SK-N-SH (cell line): ENCODE measurements around the gene SCUBE3. TPM values are rescaled to one million over a fixed set of nuclear protein-coding genes. Genes with fewer than 3 reads are reported as not detected.

Experiments
- CTCF ChIA-PET: fragments of 300-600, 350-600 bp; formaldehyde crosslinking; extraction: SDS; loops from one replicate; lab custom pipeline; 2021; lab: Yijun Ruan, JAX
- POLR2A ChIA-PET: fragments of 350-600 bp; sonication (Branson Sonifier 250); formaldehyde crosslinking; extraction: SDS; loops from one replicate; lab custom pipeline; 2020; ENCODE audit warnings: antibody characterized with exemption, inconsistent platforms; lab: Yijun Ruan, JAX
- DNase-seq: peaks from one replicate; pipeline ENCODE4 v3.0.0; 2012
- H2AFZ ChIP-seq: fragments of 200-600 bp; sonication (generic); 2 replicates; pipeline ENCODE4 v1.8.1; 2016; ENCODE audit warnings: antibody characterized with exemption, mild to moderate bottlenecking, low read depth
- H3F3A ChIP-seq: fragments of 200-600 bp; sonication (generic); replicated peaks from 2 replicates; pipeline ENCODE3; 2016; ENCODE audit warnings: antibody characterized with exemption, mild to moderate bottlenecking; ENCODE audit not compliant: insufficient read depth
- H3K27ac ChIP-seq, 2 experiments: fragments of 200-500 bp in 1 of 2; fragments of 200-600 bp in 1 of 2; sonication (Bioruptor generic) in 1 of 2; sonication (generic), shearing (Covaris generic) in 1 of 2; 2 replicates each; pipeline versions ENCODE4 v1.5.1 to v1.6.1; 2014 to 2016; ENCODE audit warnings: low read depth in 2 of 2, inconsistent platforms in 1 of 2, low read length in 1 of 2, mild to moderate bottlenecking in 1 of 2, mixed read lengths in 1 of 2
- H3K27me3 ChIP-seq: fragments of 200-600 bp; sonication (generic), shearing (Covaris generic); 2 replicates; pipeline ENCODE4 v1.6.1; 2016; ENCODE audit warnings: mixed run types; ENCODE audit not compliant: insufficient read depth
- H3K36me3 ChIP-seq, 2 experiments: fragments of 200-500 bp in 1 of 2; fragments of 200-600 bp in 1 of 2; sonication (Bioruptor generic) in 1 of 2; sonication (generic) in 1 of 2; replicated peaks in 1 of 2; 2 replicates each; pipeline versions ENCODE3 to v1.5.1; 2014 to 2016; ENCODE audit warnings: low read length in 1 of 2, mild to moderate bottlenecking in 1 of 2; ENCODE audit not compliant: insufficient read depth in 2 of 2, control insufficient read depth in 1 of 2
- H3K4me1 ChIP-seq, 2 experiments: fragments of 200-500 bp in 1 of 2; fragments of 200-600 bp in 1 of 2; sonication (Bioruptor generic) in 1 of 2; sonication (generic), shearing (Covaris generic) in 1 of 2; 2 replicates each; pipeline versions ENCODE4 v1.5.1 to v1.6.1; 2014 to 2016; ENCODE audit warnings: low read depth in 1 of 2, low read length in 1 of 2, mixed run types in 1 of 2; ENCODE audit not compliant: insufficient read depth in 2 of 2, control insufficient read depth in 1 of 2
- H3K4me2 ChIP-seq: fragments of 200-600 bp; sonication (generic), shearing (Covaris generic); 2 replicates; pipeline ENCODE4 v1.6.1; 2017; ENCODE audit warnings: mixed run types
- H3K4me3 ChIP-seq, 2 experiments: fragments of 200-500 bp in 1 of 2; fragments of 200-600 bp in 1 of 2; sonication (Bioruptor generic) in 1 of 2; sonication (generic), shearing (Covaris generic) in 1 of 2; 2 replicates each; pipeline versions ENCODE4 v1.5.1 to v1.8.1; 2014 to 2016; ENCODE audit warnings: low read depth in 2 of 2, inconsistent platforms in 1 of 2, low read length in 1 of 2, mild to moderate bottlenecking in 1 of 2, mixed read lengths in 1 of 2, moderate library complexity in 1 of 2
- H3K79me2 ChIP-seq: fragments of 200-600 bp; sonication (generic); 2 replicates; pipeline ENCODE4 v1.8.1; 2017; ENCODE audit warnings: mild to moderate bottlenecking; ENCODE audit not compliant: insufficient read depth
- H3K9ac ChIP-seq: fragments of 200-600 bp; sonication (generic); 2 replicates; pipeline ENCODE4 v1.6.1; 2017; ENCODE audit warnings: mixed run types
- H3K9me2 ChIP-seq: fragments of 200-600 bp; sonication (generic); 2 replicates; pipeline ENCODE4 v1.6.1; 2017; ENCODE audit warnings: mixed run types
- H3K9me3 ChIP-seq: fragments of 200-600 bp; sonication (generic); 2 replicates; pipeline ENCODE4 v1.6.1; 2017; ENCODE audit warnings: mixed run types, mild to moderate bottlenecking, moderate library complexity
- H4K20me1 ChIP-seq: fragments of 200-600 bp; sonication (generic); 2 replicates; pipeline ENCODE4 v1.6.1; 2017; ENCODE audit warnings: mild to moderate bottlenecking, mixed run types; ENCODE audit not compliant: insufficient read depth
- CHD2 ChIP-seq: fragments of 150-350 bp; IDR thresholded peaks from 2 replicates; pipeline ENCODE4 v1.6.1; 2018; ENCODE audit warnings: low read length; ENCODE audit not compliant: partially characterized antibody
- FOSL2 ChIP-seq: IDR thresholded peaks from 2 replicates; pipeline ENCODE4 v1.4.0; 2012; ENCODE audit warnings: low read depth, mild to moderate bottlenecking, moderate library complexity, borderline replicate concordance
- FOXM1 ChIP-seq: IDR thresholded peaks from 2 replicates; pipeline ENCODE4 v1.4.0; 2012; ENCODE audit warnings: low read depth, mild to moderate bottlenecking
- GABPA ChIP-seq: IDR thresholded peaks from 2 replicates; pipeline ENCODE4 v1.4.0; 2012; ENCODE audit warnings: low read depth, mild to moderate bottlenecking
- IRF3 ChIP-seq: fragments of 150-350 bp; IDR thresholded peaks from 2 replicates; pipeline ENCODE4 v1.6.1; 2016; ENCODE audit warnings: mild to moderate bottlenecking, low read depth, low read length
- MXI1 ChIP-seq: IDR thresholded peaks from 2 replicates; pipeline ENCODE4 v1.6.1; 2012; ENCODE audit warnings: mild to moderate bottlenecking, low read depth, low read length, improper control_type of control experiment
- NFIC ChIP-seq: IDR thresholded peaks from 2 replicates; pipeline ENCODE4 v1.4.0; 2012; ENCODE audit warnings: borderline replicate concordance
- RAD21 ChIP-seq: IDR thresholded peaks from 2 replicates; pipeline ENCODE4 v1.6.1; 2012; ENCODE audit warnings: mild to moderate bottlenecking, low read length
- SIN3A ChIP-seq: IDR thresholded peaks from 2 replicates; pipeline ENCODE4 v1.6.1; 2012; ENCODE audit warnings: low read depth, mild to moderate bottlenecking, low read length, moderate library complexity, borderline replicate concordance
- SMC3 ChIP-seq: IDR thresholded peaks from 2 replicates; pipeline ENCODE4 v1.6.1; 2012; ENCODE audit warnings: low read depth, low read length, improper control_type of control experiment
- TAF1 ChIP-seq: IDR thresholded peaks from 2 replicates; pipeline ENCODE4 v1.6.1; 2012; ENCODE audit warnings: low read depth, mild to moderate bottlenecking, low read length, moderate library complexity, borderline replicate concordance
- TCF12 ChIP-seq: IDR thresholded peaks from 2 replicates; pipeline ENCODE4 v1.4.0; 2012
- TEAD4 ChIP-seq: IDR thresholded peaks from 2 replicates; pipeline ENCODE4 v1.4.0; 2012; ENCODE audit warnings: mild to moderate bottlenecking, borderline replicate concordance; ENCODE audit not compliant: insufficient read depth
- YY1 ChIP-seq: IDR thresholded peaks from 2 replicates; pipeline ENCODE4 v1.4.0; 2012; ENCODE audit warnings: low read depth, mild to moderate bottlenecking
- WGBS: methylation state at CpG from one replicate; pipeline ENCODE4 v1.1.6; 2017; ENCODE audit warnings: low lambda C conversion rate; 5-methylcytosine and 5-hydroxymethylcytosine counted together
- polyA plus RNA-seq, 3 experiments: library from polyadenylated mRNA; depleted of rRNA; stranded (reverse); fragments of >200 nt; gene quantifications; 2 replicates each; pipeline ENCODE4 v1.2.3, GENCODE V29; 2012
- TF ChIP-seq, protein P1 (sequence below): IDR thresholded peaks from 2 replicates; pipeline ENCODE4 v1.4.0; 2012; ENCODE audit warnings: low read depth
- TF ChIP-seq, protein P2 (sequence below): IDR thresholded peaks from 2 replicates; pipeline ENCODE4 v1.6.1; 2012; ENCODE audit warnings: mild to moderate bottlenecking, low read depth, low read length, moderate library complexity
- TF ChIP-seq, protein P3 (sequence below): fragments of 200-600 bp; sonication (generic); IDR thresholded peaks from 2 replicates; pipeline ENCODE4 v1.6.1; 2017; ENCODE audit warnings: antibody characterized with exemption, mild to moderate bottlenecking, moderate library complexity

The SCUBE3 gene
- polyA plus RNA-seq, 1 of the 3 experiments (the other 2 are of a cell fraction), result 2.0 TPM

DNA sequence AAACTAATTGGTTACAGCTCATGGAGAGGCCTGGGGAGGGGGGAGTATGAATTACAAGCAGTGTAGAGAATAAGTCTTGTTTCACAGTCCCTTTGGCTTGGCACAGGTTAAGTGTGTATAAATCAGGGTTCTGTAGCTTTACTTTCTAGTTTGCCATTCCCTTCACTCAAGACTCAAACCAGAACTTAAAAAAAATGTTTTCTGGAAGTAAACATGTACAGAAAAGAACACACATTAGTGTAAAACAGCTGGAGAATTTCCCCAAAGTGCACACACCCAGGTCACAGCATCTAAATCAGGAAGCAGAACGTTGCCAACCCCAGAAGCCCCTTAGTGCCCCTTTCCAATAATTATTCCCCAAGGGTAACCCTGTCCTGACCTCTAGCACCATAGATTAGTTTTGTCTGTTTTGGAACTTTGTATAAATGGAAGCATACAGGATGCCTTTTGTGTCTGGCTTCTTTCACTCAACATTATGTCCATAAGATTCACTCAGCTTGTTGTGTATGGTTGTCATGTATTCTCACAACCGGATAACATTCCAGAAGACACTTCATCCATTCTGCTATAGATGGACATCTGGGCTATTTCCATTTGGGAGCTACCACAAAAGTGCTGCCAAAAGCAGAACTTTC lies 33.7 kb upstream of the SCUBE3 start:
- POLR2A ChIA-PET, result no interaction called here
- Histone ChIP-seq H3K79me2 (no peaks in the 10 kb centered on the region), H3K9ac (no peak overlapping the region), H3K27ac (peak overlapping the region in 1 of 2 experiments; percentile 16; a peak in 1 of 4 replicates), H3K36me3 (no peaks in the 10 kb centered on the region), H3K9me3 (no peaks in the 10 kb centered on the region), H3K4me3 (no peak overlapping the region), H4K20me1 (no peaks in the 10 kb centered on the region), H2AFZ (no peak overlapping the region)
- no peak for DNase-seq
- 78% methylated on average over 2 of the region's 2 CpGs for WGBS
- TF ChIP-seq SIN3A (no peak), RAD21 (no peak), IRF3 (no peak), TAF1 (no peak), FOSL2 (no peak), SMC3 (no peak)
- TF ChIP-seq, protein P1, sequence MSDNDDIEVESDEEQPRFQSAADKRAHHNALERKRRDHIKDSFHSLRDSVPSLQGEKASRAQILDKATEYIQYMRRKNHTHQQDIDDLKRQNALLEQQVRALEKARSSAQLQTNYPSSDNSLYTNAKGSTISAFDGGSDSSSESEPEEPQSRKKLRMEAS, result no peak
- TF ChIP-seq, protein P2, sequence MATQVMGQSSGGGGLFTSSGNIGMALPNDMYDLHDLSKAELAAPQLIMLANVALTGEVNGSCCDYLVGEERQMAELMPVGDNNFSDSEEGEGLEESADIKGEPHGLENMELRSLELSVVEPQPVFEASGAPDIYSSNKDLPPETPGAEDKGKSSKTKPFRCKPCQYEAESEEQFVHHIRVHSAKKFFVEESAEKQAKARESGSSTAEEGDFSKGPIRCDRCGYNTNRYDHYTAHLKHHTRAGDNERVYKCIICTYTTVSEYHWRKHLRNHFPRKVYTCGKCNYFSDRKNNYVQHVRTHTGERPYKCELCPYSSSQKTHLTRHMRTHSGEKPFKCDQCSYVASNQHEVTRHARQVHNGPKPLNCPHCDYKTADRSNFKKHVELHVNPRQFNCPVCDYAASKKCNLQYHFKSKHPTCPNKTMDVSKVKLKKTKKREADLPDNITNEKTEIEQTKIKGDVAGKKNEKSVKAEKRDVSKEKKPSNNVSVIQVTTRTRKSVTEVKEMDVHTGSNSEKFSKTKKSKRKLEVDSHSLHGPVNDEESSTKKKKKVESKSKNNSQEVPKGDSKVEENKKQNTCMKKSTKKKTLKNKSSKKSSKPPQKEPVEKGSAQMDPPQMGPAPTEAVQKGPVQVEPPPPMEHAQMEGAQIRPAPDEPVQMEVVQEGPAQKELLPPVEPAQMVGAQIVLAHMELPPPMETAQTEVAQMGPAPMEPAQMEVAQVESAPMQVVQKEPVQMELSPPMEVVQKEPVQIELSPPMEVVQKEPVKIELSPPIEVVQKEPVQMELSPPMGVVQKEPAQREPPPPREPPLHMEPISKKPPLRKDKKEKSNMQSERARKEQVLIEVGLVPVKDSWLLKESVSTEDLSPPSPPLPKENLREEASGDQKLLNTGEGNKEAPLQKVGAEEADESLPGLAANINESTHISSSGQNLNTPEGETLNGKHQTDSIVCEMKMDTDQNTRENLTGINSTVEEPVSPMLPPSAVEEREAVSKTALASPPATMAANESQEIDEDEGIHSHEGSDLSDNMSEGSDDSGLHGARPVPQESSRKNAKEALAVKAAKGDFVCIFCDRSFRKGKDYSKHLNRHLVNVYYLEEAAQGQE, result no peak
- TF ChIP-seq, all 33 proteins: peak for 0
- H3K4me2 ChIP-seq, result no peak overlapping the region
- H3K27me3 ChIP-seq, result no peaks in the 10 kb centered on the region
- H3K9me2 ChIP-seq, result no peaks in the 10 kb centered on the region
- H3K4me1 ChIP-seq, result peaks cover 0 to 24% of the 10 kb centered on the region in 2 experiments; a peak in 3 of 4 replicates
- peaks cover 29% of the 10 kb centered on the region for H3F3A ChIP-seq
- CTCF ChIA-PET, result interaction anchor here (1.3 to 1.9 kb wide), 3 partner anchors 11 to 61 kb away, joined by 4 to 6 read pairs (median 6); no protein-coding TSS in a partner anchor

DNA sequence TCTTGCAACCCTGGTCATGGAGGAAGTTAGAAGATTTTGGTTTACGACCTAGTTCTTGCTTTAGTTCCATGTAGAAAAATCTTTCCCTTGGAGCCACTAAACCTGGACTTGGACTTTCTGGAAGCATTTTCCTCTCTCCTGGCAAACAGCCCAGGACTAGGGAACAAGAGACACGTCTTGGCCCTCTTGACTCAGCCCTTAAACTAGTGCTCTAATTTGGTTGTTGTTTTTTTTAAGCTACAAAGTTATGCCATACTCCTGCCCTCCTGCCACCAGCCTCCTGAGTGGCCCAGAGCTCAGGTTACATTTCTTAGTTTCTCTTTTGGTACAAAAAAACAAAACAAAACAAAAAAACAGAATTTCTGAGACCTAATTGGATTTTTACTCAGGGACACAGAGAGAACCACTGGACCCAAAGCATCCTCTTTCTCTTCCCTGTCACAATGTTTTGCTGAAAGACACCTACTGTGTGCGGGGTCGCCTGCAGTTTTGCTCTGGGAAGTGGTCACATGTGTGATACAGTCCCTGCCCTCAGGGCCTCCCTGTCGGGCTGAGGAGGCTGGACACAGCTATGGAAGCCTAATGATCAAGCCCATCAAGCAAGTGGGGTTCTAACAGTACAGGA lies 32.3 kb upstream of the SCUBE3 start:
- H3K4me2 ChIP-seq, result peak overlapping the region; percentile 71
- TF ChIP-seq, protein P3, sequence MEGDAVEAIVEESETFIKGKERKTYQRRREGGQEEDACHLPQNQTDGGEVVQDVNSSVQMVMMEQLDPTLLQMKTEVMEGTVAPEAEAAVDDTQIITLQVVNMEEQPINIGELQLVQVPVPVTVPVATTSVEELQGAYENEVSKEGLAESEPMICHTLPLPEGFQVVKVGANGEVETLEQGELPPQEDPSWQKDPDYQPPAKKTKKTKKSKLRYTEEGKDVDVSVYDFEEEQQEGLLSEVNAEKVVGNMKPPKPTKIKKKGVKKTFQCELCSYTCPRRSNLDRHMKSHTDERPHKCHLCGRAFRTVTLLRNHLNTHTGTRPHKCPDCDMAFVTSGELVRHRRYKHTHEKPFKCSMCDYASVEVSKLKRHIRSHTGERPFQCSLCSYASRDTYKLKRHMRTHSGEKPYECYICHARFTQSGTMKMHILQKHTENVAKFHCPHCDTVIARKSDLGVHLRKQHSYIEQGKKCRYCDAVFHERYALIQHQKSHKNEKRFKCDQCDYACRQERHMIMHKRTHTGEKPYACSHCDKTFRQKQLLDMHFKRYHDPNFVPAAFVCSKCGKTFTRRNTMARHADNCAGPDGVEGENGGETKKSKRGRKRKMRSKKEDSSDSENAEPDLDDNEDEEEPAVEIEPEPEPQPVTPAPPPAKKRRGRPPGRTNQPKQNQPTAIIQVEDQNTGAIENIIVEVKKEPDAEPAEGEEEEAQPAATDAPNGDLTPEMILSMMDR, result no peak
- 0 out of 2 replicates have a peak, but pooled peaks have one; percentile 3 for TF ChIP-seq TCF12
- TF ChIP-seq FOXM1, result no peak
- no peak for TF ChIP-seq GABPA
- no peak for TF ChIP-seq CHD2
- no peak for TF ChIP-seq YY1
- no peak for TF ChIP-seq TEAD4
- peak; percentile 11; the same call in 1 of the 2 replicates for TF ChIP-seq FOSL2
- TF ChIP-seq TAF1, result no peak
- TF ChIP-seq NFIC, result peak; percentile 48; the same call in 1 of the 2 replicates
- TF ChIP-seq MXI1, result no peak
- ChIA-PET CTCF (interaction anchor here (0.7 to 1.0 kb wide), 3 partner anchors 22 to 41 kb away, joined by 3 read pairs; no protein-coding TSS in a partner anchor), POLR2A (no interaction called here)
- WGBS, result 64% methylated on average over 5 of the region's 5 CpGs
- H3K9me3 ChIP-seq, result no peaks in the 10 kb centered on the region
- no peaks in the 10 kb centered on the region for H3K27me3 ChIP-seq
- H3K4me1 ChIP-seq, result peaks cover 0 to 30% of the 10 kb centered on the region in 2 experiments; a peak in 3 of 4 replicates
- no peaks in the 10 kb centered on the region for H3K9me2 ChIP-seq
- no peak overlapping the region for H3K4me3 ChIP-seq
- H3K79me2 ChIP-seq, result no peaks in the 10 kb centered on the region
- peak overlapping the region; percentile 53 to 79; a peak in 3 of 4 replicates for H3K27ac ChIP-seq
- peak overlapping the region; percentile 44 for H3K9ac ChIP-seq
- H3F3A ChIP-seq, result peaks cover 29% of the 10 kb centered on the region
- H3K36me3 ChIP-seq, result no peaks in the 10 kb centered on the region
- peak overlapping the region; percentile 48; the same call in 1 of the 2 replicates for H2AFZ ChIP-seq
- no peak for DNase-seq
- no peaks in the 10 kb centered on the region for H4K20me1 ChIP-seq
